Measurements from ENCODE around the gene SP9.

SP9 gene

GRCh38 chr2:174341293-174341994 is 6.7 kb downstream of the SP9 start:
- peak; percentile 83 for DNase-seq (ENCODE audit: low read depth)
- TF ChIP-seq, protein P1, sequence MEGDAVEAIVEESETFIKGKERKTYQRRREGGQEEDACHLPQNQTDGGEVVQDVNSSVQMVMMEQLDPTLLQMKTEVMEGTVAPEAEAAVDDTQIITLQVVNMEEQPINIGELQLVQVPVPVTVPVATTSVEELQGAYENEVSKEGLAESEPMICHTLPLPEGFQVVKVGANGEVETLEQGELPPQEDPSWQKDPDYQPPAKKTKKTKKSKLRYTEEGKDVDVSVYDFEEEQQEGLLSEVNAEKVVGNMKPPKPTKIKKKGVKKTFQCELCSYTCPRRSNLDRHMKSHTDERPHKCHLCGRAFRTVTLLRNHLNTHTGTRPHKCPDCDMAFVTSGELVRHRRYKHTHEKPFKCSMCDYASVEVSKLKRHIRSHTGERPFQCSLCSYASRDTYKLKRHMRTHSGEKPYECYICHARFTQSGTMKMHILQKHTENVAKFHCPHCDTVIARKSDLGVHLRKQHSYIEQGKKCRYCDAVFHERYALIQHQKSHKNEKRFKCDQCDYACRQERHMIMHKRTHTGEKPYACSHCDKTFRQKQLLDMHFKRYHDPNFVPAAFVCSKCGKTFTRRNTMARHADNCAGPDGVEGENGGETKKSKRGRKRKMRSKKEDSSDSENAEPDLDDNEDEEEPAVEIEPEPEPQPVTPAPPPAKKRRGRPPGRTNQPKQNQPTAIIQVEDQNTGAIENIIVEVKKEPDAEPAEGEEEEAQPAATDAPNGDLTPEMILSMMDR (IDR thresholded peaks at IDR 0.05; ENCODE audit: insufficient read depth, low read depth, low read length, missing control alignments), result peak; percentile 97
- H3K4me3 ChIP-seq (ENCODE audit: low read length), result no peak overlapping the region

DNA sequence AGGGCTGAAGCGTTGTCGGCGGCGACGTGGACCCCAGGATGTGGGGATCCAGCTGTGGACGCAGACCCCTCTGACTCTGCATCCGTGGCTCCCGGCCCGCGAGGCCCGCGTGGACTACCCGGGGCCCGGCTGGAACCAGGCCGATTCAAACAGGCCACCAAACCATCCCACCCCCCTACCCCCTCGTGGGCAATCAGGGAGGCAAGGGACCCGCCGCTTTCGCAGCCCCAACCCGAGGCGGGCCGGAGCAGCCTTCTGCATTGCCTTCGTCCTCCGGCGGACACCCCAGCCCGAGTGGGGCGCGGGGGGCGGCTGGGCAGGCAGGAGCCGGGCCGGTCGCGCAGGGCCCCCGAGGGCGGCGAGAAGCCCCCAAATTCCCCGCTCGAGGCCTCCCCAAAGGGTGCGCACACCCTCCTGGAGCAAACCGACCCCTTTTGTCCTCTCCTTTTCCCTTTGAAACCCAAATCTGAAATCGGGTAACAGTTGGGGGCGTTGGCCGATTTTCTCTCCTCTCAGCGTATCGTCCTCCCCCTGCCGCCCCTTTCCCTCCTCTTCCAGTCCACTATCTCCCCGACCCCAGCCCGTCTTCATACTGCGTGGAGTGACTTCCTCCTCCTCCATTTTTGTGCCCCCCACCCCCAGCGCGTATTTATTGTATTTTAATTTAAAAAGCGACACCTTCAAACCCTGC is 7.4 kb downstream of the SP9 start:
- TF ChIP-seq, protein P1 (IDR thresholded peaks at IDR 0.05; ENCODE audit: insufficient read depth, low read depth, low read length, missing control alignments), result no peak
- DNase-seq (ENCODE audit: low read depth), result no peak
- H3K4me3 ChIP-seq (ENCODE audit: low read length), result no peak overlapping the region

DNA sequence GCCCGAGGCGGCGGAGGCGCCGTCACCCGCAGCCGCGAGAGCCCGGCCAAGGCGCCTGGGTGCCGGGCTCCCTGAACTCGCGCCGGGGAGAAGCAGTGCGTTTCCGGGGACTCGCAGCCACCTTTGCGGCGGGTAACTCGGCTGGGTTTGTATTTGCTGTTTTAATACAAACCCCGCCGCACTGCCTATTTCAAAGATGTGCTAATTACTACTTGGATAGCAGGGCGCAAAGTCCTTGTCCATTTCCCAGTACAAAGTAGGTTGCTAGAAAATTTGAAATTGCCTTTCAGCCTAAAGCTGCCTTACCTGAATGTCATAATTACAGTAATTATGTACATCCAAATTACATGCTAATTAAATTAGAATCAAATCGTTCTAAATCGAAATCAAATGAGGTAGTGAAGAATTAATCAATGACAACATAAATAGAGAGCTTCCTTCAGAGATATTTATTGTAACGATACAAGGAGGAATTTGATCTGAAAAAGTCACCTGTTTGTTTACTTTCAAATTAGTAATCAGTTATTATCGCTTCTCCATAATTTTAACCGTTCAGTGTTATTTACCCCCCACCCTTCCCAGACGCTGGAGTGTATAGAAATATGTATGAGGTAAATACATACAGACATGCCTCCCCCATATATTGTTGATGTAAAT is 8.1 kb downstream of the SP9 start:
- no peak for DNase-seq (ENCODE audit: low read depth)
- TF ChIP-seq, protein P1 (IDR thresholded peaks at IDR 0.05; ENCODE audit: insufficient read depth, low read depth, low read length, missing control alignments), result no peak
- no peak overlapping the region for H3K4me3 ChIP-seq (ENCODE audit: low read length)

DNA sequence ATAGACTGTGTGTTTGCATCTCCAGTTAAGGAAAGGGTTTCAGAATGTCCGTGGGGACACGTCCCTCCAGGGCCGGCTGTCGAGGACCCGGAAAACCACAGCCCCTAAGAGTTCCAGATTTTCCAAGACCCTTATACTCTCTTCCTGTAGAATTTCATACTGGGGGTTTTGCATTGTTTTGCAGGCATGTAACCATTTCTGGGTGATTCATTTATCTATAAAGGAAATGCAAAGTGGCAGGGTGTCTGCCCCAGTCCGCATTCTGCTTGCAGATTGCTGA is 8.5 kb downstream of the SP9 start:
- TF ChIP-seq, protein P1 (IDR thresholded peaks at IDR 0.05; ENCODE audit: insufficient read depth, low read depth, low read length, missing control alignments), result no peak
- DNase-seq (ENCODE audit: low read depth), result no peak
- H3K4me3 ChIP-seq (ENCODE audit: low read length), result no peak overlapping the region

GRCh38 chr2:174343623-174344455 is 9.1 kb downstream of the SP9 start:
- TF ChIP-seq, protein P1 (IDR thresholded peaks at IDR 0.05; ENCODE audit: insufficient read depth, low read depth, low read length, missing control alignments), result no peak
- no peak for DNase-seq (ENCODE audit: low read depth)
- no peak overlapping the region for H3K4me3 ChIP-seq (ENCODE audit: low read length)

DNA sequence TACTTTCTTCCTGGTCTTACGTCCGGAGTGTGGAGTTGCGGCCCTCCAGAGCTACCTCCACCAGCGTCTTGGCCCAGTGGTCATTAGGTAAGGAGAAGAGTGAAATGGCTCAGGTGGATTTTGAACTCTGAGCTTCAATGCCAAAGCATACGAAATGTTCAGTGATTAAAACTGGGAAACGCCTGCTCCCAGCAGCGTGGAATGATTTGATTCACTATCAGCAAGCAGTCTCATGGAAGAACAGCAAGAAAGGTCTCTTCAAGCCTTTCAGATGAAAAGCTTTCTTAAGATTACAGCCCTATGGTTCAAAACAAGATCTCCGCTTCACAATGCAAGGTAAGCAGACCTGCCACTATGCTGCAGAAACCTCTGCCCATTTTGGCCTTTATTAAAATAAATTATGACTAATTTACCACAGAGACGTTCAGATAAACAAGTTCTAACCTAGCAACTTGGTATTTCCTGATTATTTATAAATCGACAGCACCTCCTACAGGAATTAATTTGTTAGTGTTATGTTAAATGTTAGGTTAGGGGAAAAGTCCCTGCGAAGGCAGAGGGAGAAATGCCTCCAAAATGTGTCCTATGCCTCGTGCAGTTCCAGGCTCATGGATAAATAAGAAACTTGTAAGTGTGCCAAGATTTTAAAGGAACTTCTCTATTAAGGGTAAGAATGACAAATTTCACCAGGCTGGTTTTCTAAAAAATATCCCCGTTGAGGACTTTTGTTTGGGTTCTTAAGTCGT is 10.1 kb downstream of the SP9 start:
- no peak overlapping the region for H3K4me3 ChIP-seq (ENCODE audit: low read length)
- TF ChIP-seq, protein P1 (IDR thresholded peaks at IDR 0.05; ENCODE audit: insufficient read depth, low read depth, low read length, missing control alignments), result peak; percentile 41
- peak; percentile 76 for DNase-seq (ENCODE audit: low read depth)

All from epithelial cell of esophagus (primary cell).